ENCODE data around the gene RBM47. TPM values are rescaled to one million over a fixed set of nuclear protein-coding genes. Genes with fewer than 3 reads are reported as not detected.

Gene RBM47
- total and polyA plus RNA-seq, 2 of the 4 experiments (the other 2 are of a cell fraction) = 0.44 to 1.1 TPM

GRCh38 chr4:40479378-40479777 lies 150.3 kb downstream of the RBM47 start:
- H3K4me1 ChIP-seq (ENCODE audit: control insufficient read depth, insufficient read depth, low read length) = no peaks in the 10 kb centered on the region
- no peaks in the 10 kb centered on the region for H3K9me3 ChIP-seq (ENCODE audit: control insufficient read depth, insufficient read depth, low read length)
- no peak overlapping the region for H3K27ac ChIP-seq (ENCODE audit: insufficient read depth, low read length)
- H3K27me3 ChIP-seq (ENCODE audit: control insufficient read depth, insufficient read depth, low read length) = no peaks in the 10 kb centered on the region
- TF ChIP-seq, protein P1, sequence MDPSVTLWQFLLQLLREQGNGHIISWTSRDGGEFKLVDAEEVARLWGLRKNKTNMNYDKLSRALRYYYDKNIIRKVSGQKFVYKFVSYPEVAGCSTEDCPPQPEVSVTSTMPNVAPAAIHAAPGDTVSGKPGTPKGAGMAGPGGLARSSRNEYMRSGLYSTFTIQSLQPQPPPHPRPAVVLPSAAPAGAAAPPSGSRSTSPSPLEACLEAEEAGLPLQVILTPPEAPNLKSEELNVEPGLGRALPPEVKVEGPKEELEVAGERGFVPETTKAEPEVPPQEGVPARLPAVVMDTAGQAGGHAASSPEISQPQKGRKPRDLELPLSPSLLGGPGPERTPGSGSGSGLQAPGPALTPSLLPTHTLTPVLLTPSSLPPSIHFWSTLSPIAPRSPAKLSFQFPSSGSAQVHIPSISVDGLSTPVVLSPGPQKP (IDR thresholded peaks at IDR 0.05; ENCODE audit: borderline replicate concordance, low read depth, low read length) = no peak
- TF ChIP-seq BHLHE40 (IDR thresholded peaks at IDR 0.05; ENCODE audit: low read depth, low read length) = no peak
- intact Hi-C loops (cut with micrococcal nuclease) = no loop called here
- no peak overlapping the region for H2AK5ac ChIP-seq (ENCODE audit: low read depth, low read length)
- no peak overlapping the region for H3K4me3 ChIP-seq (ENCODE audit: insufficient read depth, low read depth, low read length)
- H4K20me1 ChIP-seq (ENCODE audit: insufficient read depth, low read length) = no peaks in the 10 kb centered on the region
- in situ Hi-C loops (cut with MboI; ENCODE audit: low sequenced_read_pairs) = no loop called here
- H3K4me2 ChIP-seq (ENCODE audit: low read depth, low read length) = no peak overlapping the region
- no peaks in the 10 kb centered on the region for H3K9me1 ChIP-seq (ENCODE audit: insufficient read depth, low read length)
- H2BK5ac ChIP-seq (ENCODE audit: low read depth, low read length, poor library complexity, severe bottlenecking) = no peak overlapping the region
- H2BK120ac ChIP-seq (ENCODE audit: low read depth, low read length) = no peak overlapping the region
- no peak overlapping the region for H3K14ac ChIP-seq (replicated peaks; ENCODE audit: low read depth, low read length)
- no peak overlapping the region for H4K8ac ChIP-seq (ENCODE audit: low read depth in 2 of 2, low read length in 2 of 2)
- no peak overlapping the region for H2BK20ac ChIP-seq (ENCODE audit: low read depth, low read length)
- no peak overlapping the region for H2BK15ac ChIP-seq (ENCODE audit: low read depth, low read length)
- no peak overlapping the region for H2AK9ac ChIP-seq (replicated peaks; ENCODE audit: low read depth, low read length, poor library complexity)
- DNase-seq (no peak), ATAC-seq (ENCODE audit: low read depth) (no peak)
- CTCF ChIA-PET = no interaction called here
- H3K4ac ChIP-seq (ENCODE audit: low read depth, low read length) = no peak overlapping the region
- dilution Hi-C loops (cut with HindIII; ENCODE audit: low sequenced_read_pairs, unreplicated experiment) = no loop called here
- H3K36me3 ChIP-seq (ENCODE audit: control insufficient read depth, insufficient read depth, low read length) = no peaks in the 10 kb centered on the region
- no peaks in the 10 kb centered on the region for H3K79me1 ChIP-seq (ENCODE audit: low read depth in 1 of 2, low read length in 2 of 2)
- H2AFZ ChIP-seq (replicated peaks; ENCODE audit: low read length, poor library complexity) = no peak overlapping the region
- H3K56ac ChIP-seq (ENCODE audit: extremely low read depth, insufficient read depth, low read length) = no peak overlapping the region
- no peak overlapping the region for H4K91ac ChIP-seq (ENCODE audit: insufficient read depth, low read depth, low read length)
- POLR2A ChIA-PET (ENCODE audit: unreplicated experiment) = no interaction called here
- H3K18ac ChIP-seq (ENCODE audit: low read depth, low read length) = no peak overlapping the region
- WGBS, 2 experiments (ENCODE audit: extremely low coverage in 2 of 2, insufficient read length in 1 of 2) = no CpG with 5 or more reads among the region's 2 CpGs
- no TSS peak for BruUV-seq (replicated peaks)
- no peak overlapping the region for H3K9ac ChIP-seq (ENCODE audit: low read depth, low read length)
- H4K5ac ChIP-seq (ENCODE audit: low read depth, low read length) = no peak overlapping the region
- H3K23ac ChIP-seq (ENCODE audit: low read depth, low read length) = no peak overlapping the region
